Right lobe of liver (tissue), 6 donors: ENCODE data around the gene GPNMB. TPM values are rescaled to one million over a fixed set of nuclear protein-coding genes. Genes with fewer than 3 reads are reported as not detected.
A peak's percentile ranks its signal among the peaks of the same experiment; 100 is the strongest.

ENCODE experiments used
- ATAC-seq, 4 donors: fragments of 200-7000 bp; cut with Tn5 transposase; one replicate each; pipeline ENCODE4 v1.9.1; 2020; ENCODE audit warnings: mild to moderate bottlenecking in 4 of 4, moderate library complexity in 4 of 4
- DNase-seq, 3 donors: peaks; one replicate each; pipeline ENCODE4 v3.0.0-alpha.2; 2020
- H3K27ac ChIP-seq, 3 donors: fragments of 200-600 bp; one replicate each; pipeline ENCODE4 v1.8.0; 2022
- H3K27me3 ChIP-seq, 2 donors: fragments of 200-600 bp; one replicate each; pipeline ENCODE4 v1.8.0; 2022
- H3K36me3 ChIP-seq, 4 donors: fragments of 200-600 bp; sonication (generic) in 1 of 4; one replicate each; pipeline versions ENCODE4 v1.5.1 to v1.8.0; 2017 to 2022; ENCODE audit warnings: control low read depth in 1 of 4
- H3K4me1 ChIP-seq, 4 donors: fragments of 200-600 bp; sonication (generic) in 1 of 4; one replicate each; pipeline versions ENCODE4 v1.5.1 to v1.8.0; 2017 to 2022; ENCODE audit warnings: control low read depth in 1 of 4
- H3K4me3 ChIP-seq, 3 donors: fragments of 200-600 bp; one replicate each; pipeline ENCODE4 v1.8.0; 2022
- H3K9me3 ChIP-seq, 4 donors: fragments of 200-600 bp; sonication (generic) in 1 of 4; one replicate each; pipeline versions ENCODE4 v1.5.1 to v1.8.0; 2017 to 2022; ENCODE audit warnings: control low read depth in 1 of 4
- POLR2A ChIP-seq: fragments of 450-650 bp; IDR thresholded peaks from one replicate; pipeline ENCODE4 v1.6.1; 2017; ENCODE audit warnings: antibody characterized with exemption, mild to moderate bottlenecking
- WGBS: methylation state at CpG from one replicate; pipeline ENCODE4 v1.1.6; 2018; ENCODE audit warnings: low coverage, low lambda C conversion rate; ENCODE audit not compliant: insufficient coverage; ENCODE audit errors: missing lambda C conversion rate; 5-methylcytosine and 5-hydroxymethylcytosine counted together
- intact Hi-C, 2 donors: fragments of 100-400 bp; cut with DNase I; formaldehyde crosslinking; loops; one replicate each; pipeline versions ENCODE4 v1.11.2 to v1.14.1; 2022
- total RNA-seq, 6 experiments: library from RNA; depleted of rRNA in 2 of 6; stranded (reverse); fragments of >200 nt in 2 of 6; fragmentation: NEBNext Ultra II Directional in 3 of 6; extraction: Animal tissue kit (Norgen Biotek cat#: 25700) in 3 of 6; gene quantifications; one replicate each; pipeline versions ENCODE4 v1.1.0 to v1.2.4, GENCODE V29; 2016 to 2023
- TF ChIP-seq, protein P1 (sequence below), 4 donors: fragments of 200-600 bp in 3 of 4; fragments of 450-650 bp in 1 of 4; IDR thresholded peaks; one replicate each; pipeline versions ENCODE4 v1.5.1 to v1.8.0; 2016 to 2022; ENCODE audit warnings: antibody characterized with exemption in 4 of 4, mild to moderate bottlenecking in 2 of 4
- donor health status: DM: no; HTN: yes; CAD: no.
- donor health status: DM: no; HTN: no; CAD: no.
- donor health status: DM: no; HTN: no; CAD: no.
- donor health status: DM: no; HTN: yes; CAD: no.
- donor health status: DM: no; HTN: yes; CAD: no.

GPNMB gene
- total RNA-seq, 6 experiments from 2014 or later, result 5.8 to 64.9 (median 13.4) TPM

GRCh38 chr7:23267357-23267756 lies 20.8 kb downstream of the GPNMB start:
- no peaks in the 10 kb centered on the region for H3K9me3 ChIP-seq
- H3K27me3 ChIP-seq, result no peaks in the 10 kb centered on the region
- intact Hi-C loops, result no loop called here
- DNase-seq, result no peak
- H3K27ac ChIP-seq, result no peak overlapping the region
- no peak for TF ChIP-seq POLR2A
- TF ChIP-seq, protein P1, sequence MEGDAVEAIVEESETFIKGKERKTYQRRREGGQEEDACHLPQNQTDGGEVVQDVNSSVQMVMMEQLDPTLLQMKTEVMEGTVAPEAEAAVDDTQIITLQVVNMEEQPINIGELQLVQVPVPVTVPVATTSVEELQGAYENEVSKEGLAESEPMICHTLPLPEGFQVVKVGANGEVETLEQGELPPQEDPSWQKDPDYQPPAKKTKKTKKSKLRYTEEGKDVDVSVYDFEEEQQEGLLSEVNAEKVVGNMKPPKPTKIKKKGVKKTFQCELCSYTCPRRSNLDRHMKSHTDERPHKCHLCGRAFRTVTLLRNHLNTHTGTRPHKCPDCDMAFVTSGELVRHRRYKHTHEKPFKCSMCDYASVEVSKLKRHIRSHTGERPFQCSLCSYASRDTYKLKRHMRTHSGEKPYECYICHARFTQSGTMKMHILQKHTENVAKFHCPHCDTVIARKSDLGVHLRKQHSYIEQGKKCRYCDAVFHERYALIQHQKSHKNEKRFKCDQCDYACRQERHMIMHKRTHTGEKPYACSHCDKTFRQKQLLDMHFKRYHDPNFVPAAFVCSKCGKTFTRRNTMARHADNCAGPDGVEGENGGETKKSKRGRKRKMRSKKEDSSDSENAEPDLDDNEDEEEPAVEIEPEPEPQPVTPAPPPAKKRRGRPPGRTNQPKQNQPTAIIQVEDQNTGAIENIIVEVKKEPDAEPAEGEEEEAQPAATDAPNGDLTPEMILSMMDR (IDR thresholded peaks at IDR 0.05), result no peak
- no peaks in the 10 kb centered on the region for H3K4me1 ChIP-seq
- ATAC-seq, result no peak
- H3K36me3 ChIP-seq, result no peaks in the 10 kb centered on the region
- 79% methylated on average over 2 of the region's 2 CpGs for WGBS
- no peak overlapping the region for H3K4me3 ChIP-seq

GRCh38 chr7:23268167-23268566 lies 21.6 kb downstream of the GPNMB start:
- no peaks in the 10 kb centered on the region for H3K27me3 ChIP-seq
- no peak overlapping the region for H3K4me3 ChIP-seq
- H3K27ac ChIP-seq, result no peak overlapping the region
- H3K9me3 ChIP-seq, result no peaks in the 10 kb centered on the region
- no peaks in the 10 kb centered on the region for H3K36me3 ChIP-seq
- ATAC-seq, result no peak
- no peak for DNase-seq
- WGBS, result 74% methylated on average over 2 of the region's 2 CpGs
- intact Hi-C loops, result no loop called here
- no peak for TF ChIP-seq POLR2A
- TF ChIP-seq, protein P1 (IDR thresholded peaks at IDR 0.05), result no peak
- H3K4me1 ChIP-seq, result no peaks in the 10 kb centered on the region

- 77% methylated on average over 3 of the region's 4 CpGs for WGBS
- Histone ChIP-seq H3K27ac (no peak overlapping the region), H3K9me3 (no peaks in the 10 kb centered on the region), H3K4me3 (no peak overlapping the region), H3K36me3 (no peaks in the 10 kb centered on the region), H3K4me1 (no peaks in the 10 kb centered on the region), H3K27me3 (no peaks in the 10 kb centered on the region)
- DNase-seq (no peak), ATAC-seq (no peak)
- TF ChIP-seq, protein P1 (IDR thresholded peaks at IDR 0.05), result no peak
- no peak for TF ChIP-seq POLR2A
- intact Hi-C loops, result no loop called here
These were observed 22.2 kb downstream of the GPNMB start for GRCh38 chr7:23268746-23269145.

GRCh38 chr7:23272275-23272674 lies 25.7 kb downstream of the GPNMB start:
- Histone ChIP-seq H3K27ac (no peak overlapping the region), H3K36me3 (no peaks in the 10 kb centered on the region), H3K4me3 (no peak overlapping the region), H3K4me1 (no peaks in the 10 kb centered on the region), H3K9me3 (no peaks in the 10 kb centered on the region), H3K27me3 (no peaks in the 10 kb centered on the region)
- ATAC-seq (no peak), DNase-seq (no peak)
- WGBS, result 88% methylated on average over 2 of the region's 2 CpGs
- TF ChIP-seq POLR2A, result no peak
- TF ChIP-seq, protein P1 (IDR thresholded peaks at IDR 0.05), result no peak
- intact Hi-C loops, result no loop called here

DNA sequence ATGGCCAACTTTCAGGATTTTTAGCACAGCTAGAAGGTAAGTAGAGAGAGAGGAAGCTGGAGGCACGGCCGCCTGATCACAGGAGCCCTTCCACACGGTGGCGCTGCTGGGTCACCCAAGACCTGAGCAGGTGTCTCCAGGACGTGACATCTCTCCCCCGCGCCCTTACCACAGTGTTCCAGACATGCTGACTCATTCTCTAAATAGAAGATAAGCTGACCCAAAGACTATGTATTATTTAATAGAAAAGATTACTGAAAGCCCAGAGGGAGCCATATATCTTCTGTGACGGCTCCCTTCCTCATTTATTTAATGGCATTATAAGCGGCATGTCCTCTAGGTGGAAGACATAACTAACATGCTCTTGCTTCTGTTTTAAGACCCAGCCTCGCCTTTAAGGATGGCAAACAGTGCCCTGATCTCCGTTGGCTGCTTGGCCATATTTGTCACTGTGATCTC lies 26.6 kb downstream of the GPNMB start:
- 5% methylated on average over 11 of the region's 11 CpGs for WGBS
- ATAC-seq, result peak; percentile 99 to 100 (median 99)
- H3K4me1 ChIP-seq, result no peaks in the 10 kb centered on the region
- TF ChIP-seq POLR2A, result no peak
- TF ChIP-seq, protein P1 (IDR thresholded peaks at IDR 0.05), result peak; percentile 82 to 91 (median 88)
- H3K4me3 ChIP-seq, result peak overlapping the region in 1 of 3 donors; percentile 28
- no peaks in the 10 kb centered on the region for H3K36me3 ChIP-seq
- no peaks in the 10 kb centered on the region for H3K27me3 ChIP-seq
- intact Hi-C loops, result no loop called here
- no peaks in the 10 kb centered on the region for H3K9me3 ChIP-seq
- peak overlapping the region in 1 of 3 donors; percentile 19 for H3K27ac ChIP-seq
- peak; percentile 93 to 94 (median 93) for DNase-seq
